ENCODE data around the gene GRM8. TPM values are rescaled to one million over a fixed set of nuclear protein-coding genes. Genes with fewer than 3 reads are reported as not detected.

GRM8 gene
- total and polyA plus RNA-seq, 10 of the 15 experiments (the other 5 are each of a cell fraction or from before 2014, with no cell fraction given), result 0.33 to 7.1 (median 0.45) TPM; not detected in 2

DNA sequence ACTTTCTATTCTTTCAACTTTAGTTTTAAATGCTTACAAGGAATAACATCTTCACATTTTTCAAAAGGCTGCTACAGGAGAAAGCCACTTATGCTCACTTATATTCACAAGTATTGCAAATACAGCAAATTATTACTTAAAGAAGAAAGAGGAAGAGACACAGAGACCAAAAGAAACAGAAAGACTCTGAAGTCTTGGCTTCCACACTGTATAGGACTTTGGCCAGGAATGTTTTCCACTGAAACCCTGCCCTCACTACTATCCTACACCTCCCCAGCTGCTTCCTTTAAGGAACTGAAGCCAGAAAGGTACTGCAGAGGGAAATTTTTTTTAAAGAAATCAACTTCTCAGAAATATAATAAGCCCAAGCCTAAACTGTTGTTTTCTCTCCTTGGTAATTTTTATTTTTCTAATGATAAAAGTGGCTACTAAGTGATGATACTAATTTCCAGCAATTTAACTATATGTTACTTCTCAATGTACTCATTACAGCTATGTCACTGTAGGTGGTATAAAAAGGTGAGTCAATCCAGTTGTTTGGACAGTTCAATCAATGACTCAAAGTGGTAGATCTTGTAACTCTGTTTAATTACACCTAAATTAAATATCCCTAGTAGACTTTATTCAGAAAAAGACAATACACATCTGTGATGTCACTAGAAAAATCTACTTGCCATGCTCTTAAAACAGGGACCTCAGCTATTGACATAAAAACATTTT lies 231.6 kb downstream of the GRM8 start:
- Histone ChIP-seq H3K79me2 (ENCODE audit: control insufficient read depth, insufficient read depth, low read length) (no peaks in the 10 kb centered on the region), H3K27me3 (replicated peaks in 1 of 2; ENCODE audit: control insufficient read depth in 2 of 2, insufficient read depth in 2 of 2, low read length in 1 of 2) (no peaks in the 10 kb centered on the region), H3K27ac (ENCODE audit: control insufficient read depth, insufficient read depth) (no peak overlapping the region), H3K4me2 (ENCODE audit: control insufficient read depth, insufficient read depth) (no peak overlapping the region), H3K36me3 (ENCODE audit: control insufficient read depth in 2 of 2, insufficient read depth in 2 of 2, low read length in 1 of 2) (no peaks in the 10 kb centered on the region), H2AFZ (ENCODE audit: control insufficient read depth, low read depth, low read length) (no peak overlapping the region), H3K9ac (ENCODE audit: control insufficient read depth, insufficient read depth, low read length) (no peak overlapping the region), H3K4me3 (no peak overlapping the region), H4K20me1 (ENCODE audit: control insufficient read depth, insufficient read depth) (no peaks in the 10 kb centered on the region), H3K4me1 (ENCODE audit: control insufficient read depth, insufficient read depth, low read length) (no peaks in the 10 kb centered on the region), H3K9me3 (replicated peaks; ENCODE audit: control insufficient read depth, insufficient read depth, low read length) (no peaks in the 10 kb centered on the region)
- FAIRE-seq, result no peak
- no peak for DNase-seq (ENCODE audit: low read depth, low spot score)
- TF ChIP-seq SRF (IDR thresholded peaks at IDR 0.05; ENCODE audit: low read depth in 2 of 2, low read length in 2 of 2), result no peak
- TF ChIP-seq, protein P1, sequence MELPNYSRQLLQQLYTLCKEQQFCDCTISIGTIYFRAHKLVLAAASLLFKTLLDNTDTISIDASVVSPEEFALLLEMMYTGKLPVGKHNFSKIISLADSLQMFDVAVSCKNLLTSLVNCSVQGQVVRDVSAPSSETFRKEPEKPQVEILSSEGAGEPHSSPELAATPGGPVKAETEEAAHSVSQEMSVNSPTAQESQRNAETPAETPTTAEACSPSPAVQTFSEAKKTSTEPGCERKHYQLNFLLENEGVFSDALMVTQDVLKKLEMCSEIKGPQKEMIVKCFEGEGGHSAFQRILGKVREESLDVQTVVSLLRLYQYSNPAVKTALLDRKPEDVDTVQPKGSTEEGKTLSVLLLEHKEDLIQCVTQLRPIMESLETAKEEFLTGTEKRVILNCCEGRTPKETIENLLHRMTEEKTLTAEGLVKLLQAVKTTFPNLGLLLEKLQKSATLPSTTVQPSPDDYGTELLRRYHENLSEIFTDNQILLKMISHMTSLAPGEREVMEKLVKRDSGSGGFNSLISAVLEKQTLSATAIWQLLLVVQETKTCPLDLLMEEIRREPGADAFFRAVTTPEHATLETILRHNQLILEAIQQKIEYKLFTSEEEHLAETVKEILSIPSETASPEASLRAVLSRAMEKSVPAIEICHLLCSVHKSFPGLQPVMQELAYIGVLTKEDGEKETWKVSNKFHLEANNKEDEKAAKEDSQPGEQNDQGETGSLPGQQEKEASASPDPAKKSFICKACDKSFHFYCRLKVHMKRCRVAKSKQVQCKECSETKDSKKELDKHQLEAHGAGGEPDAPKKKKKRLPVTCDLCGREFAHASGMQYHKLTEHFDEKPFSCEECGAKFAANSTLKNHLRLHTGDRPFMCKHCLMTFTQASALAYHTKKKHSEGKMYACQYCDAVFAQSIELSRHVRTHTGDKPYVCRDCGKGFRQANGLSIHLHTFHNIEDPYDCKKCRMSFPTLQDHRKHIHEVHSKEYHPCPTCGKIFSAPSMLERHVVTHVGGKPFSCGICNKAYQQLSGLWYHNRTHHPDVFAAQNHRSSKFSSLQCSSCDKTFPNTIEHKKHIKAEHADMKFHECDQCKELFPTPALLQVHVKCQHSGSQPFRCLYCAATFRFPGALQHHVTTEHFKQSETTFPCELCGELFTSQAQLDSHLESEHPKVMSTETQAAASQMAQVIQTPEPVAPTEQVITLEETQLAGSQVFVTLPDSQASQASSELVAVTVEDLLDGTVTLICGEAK (IDR thresholded peaks at IDR 0.05; ENCODE audit: borderline replicate concordance), result no peak
- TF ChIP-seq ZNF24 (IDR thresholded peaks at IDR 0.05), result no peak
- TF ChIP-seq RAD51 (IDR thresholded peaks at IDR 0.05), result no peak
- TF ChIP-seq ZNF274 (IDR thresholded peaks at IDR 0.05; ENCODE audit: insufficient read depth, insufficient read length), result no peak
- no peak for TF ChIP-seq MTA2 (IDR thresholded peaks at IDR 0.05; ENCODE audit: low read depth)
- TF ChIP-seq, protein P2, sequence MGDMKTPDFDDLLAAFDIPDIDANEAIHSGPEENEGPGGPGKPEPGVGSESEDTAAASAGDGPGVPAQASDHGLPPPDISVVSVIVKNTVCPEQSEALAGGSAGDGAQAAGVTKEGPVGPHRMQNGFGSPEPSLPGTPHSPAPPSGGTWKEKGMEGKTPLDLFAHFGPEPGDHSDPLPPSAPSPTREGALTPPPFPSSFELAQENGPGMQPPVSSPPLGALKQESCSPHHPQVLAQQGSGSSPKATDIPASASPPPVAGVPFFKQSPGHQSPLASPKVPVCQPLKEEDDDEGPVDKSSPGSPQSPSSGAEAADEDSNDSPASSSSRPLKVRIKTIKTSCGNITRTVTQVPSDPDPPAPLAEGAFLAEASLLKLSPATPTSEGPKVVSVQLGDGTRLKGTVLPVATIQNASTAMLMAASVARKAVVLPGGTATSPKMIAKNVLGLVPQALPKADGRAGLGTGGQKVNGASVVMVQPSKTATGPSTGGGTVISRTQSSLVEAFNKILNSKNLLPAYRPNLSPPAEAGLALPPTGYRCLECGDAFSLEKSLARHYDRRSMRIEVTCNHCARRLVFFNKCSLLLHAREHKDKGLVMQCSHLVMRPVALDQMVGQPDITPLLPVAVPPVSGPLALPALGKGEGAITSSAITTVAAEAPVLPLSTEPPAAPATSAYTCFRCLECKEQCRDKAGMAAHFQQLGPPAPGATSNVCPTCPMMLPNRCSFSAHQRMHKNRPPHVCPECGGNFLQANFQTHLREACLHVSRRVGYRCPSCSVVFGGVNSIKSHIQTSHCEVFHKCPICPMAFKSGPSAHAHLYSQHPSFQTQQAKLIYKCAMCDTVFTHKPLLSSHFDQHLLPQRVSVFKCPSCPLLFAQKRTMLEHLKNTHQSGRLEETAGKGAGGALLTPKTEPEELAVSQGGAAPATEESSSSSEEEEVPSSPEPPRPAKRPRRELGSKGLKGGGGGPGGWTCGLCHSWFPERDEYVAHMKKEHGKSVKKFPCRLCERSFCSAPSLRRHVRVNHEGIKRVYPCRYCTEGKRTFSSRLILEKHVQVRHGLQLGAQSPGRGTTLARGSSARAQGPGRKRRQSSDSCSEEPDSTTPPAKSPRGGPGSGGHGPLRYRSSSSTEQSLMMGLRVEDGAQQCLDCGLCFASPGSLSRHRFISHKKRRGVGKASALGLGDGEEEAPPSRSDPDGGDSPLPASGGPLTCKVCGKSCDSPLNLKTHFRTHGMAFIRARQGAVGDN (IDR thresholded peaks at IDR 0.05), result no peak
- no peak for ATAC-seq
- POLR2A ChIA-PET, result no interaction called here
- in situ Hi-C loops (cut with MboI), result no loop called here
- RAD21 ChIA-PET (ENCODE audit: unreplicated experiment), result no interaction called here
- no TSS peak for BruUV-seq (replicated peaks)
- intact Hi-C loops (cut with micrococcal nuclease; ENCODE audit: unreplicated experiment), result no loop called here
- CTCF ChIA-PET, result no interaction called here
- SMC1A ChIA-PET (ENCODE audit: uncharacterized antibody, unreplicated experiment), result interaction anchor here (1.7 kb wide), 1 partner anchor 13 kb away, joined by 6 read pairs; no protein-coding TSS in a partner anchor

Data from GM12878 (cell line).